Epithelial cell of prostate (primary cell): Measurements from ENCODE around the gene NF2.

Experiments used
- DNase-seq: peaks from one replicate; pipeline ENCODE4 v3.0.0-alpha.2; 2011; ENCODE audit warnings: low read depth, low spot score
- H3K27ac ChIP-seq: fragments of 450-650 bp; 2 replicates; pipeline ENCODE4 v1.5.1; 2017; ENCODE audit warnings: mild to moderate bottlenecking

Gene NF2

GRCh38 chr22:29734406-29734805, 131.0 kb downstream of the NF2 start:
- no peak for DNase-seq
- no peak overlapping the region for H3K27ac ChIP-seq

- H3K27ac ChIP-seq, result no peak overlapping the region
- no peak for DNase-seq
These were observed 131.4 kb downstream of the NF2 start for GRCh38 chr22:29734838-29735237.

GRCh38 chr22:29735416-29735815, 132.0 kb downstream of the NF2 start:
- DNase-seq, result no peak
- H3K27ac ChIP-seq, result no peak overlapping the region

GRCh38 chr22:29737251-29738117, 134.1 kb downstream of the NF2 start:
- no peak overlapping the region for H3K27ac ChIP-seq
- no peak for DNase-seq

GRCh38 chr22:29738118-29738815, 134.8 kb downstream of the NF2 start:
- DNase-seq, result no peak
- no peak overlapping the region for H3K27ac ChIP-seq

GRCh38 chr22:29739346-29739875, 136.0 kb downstream of the NF2 start:
- no peak overlapping the region for H3K27ac ChIP-seq
- DNase-seq, result no peak

GRCh38 chr22:29740216-29740615, 136.8 kb downstream of the NF2 start:
- DNase-seq, result no peak
- H3K27ac ChIP-seq, result no peak overlapping the region

- no peak overlapping the region for H3K27ac ChIP-seq
- DNase-seq, result no peak
These were observed 138.5 kb downstream of the NF2 start for GRCh38 chr22:29741926-29742325.

GRCh38 chr22:29742326-29742725, 138.9 kb downstream of the NF2 start:
- no peak overlapping the region for H3K27ac ChIP-seq
- DNase-seq, result no peak

- DNase-seq, result peak; percentile 91
- peak overlapping the region; percentile 24 for H3K27ac ChIP-seq
These were observed 141.5 kb downstream of the NF2 start for GRCh38 chr22:29744902-29745301.

- H3K27ac ChIP-seq, result no peak overlapping the region
- DNase-seq, result no peak
These were observed 144.4 kb downstream of the NF2 start for GRCh38 chr22:29747832-29748231.
